HepG2 (cell line): ENCODE data around the gene MRPL10. TPM values are rescaled to one million over a fixed set of nuclear protein-coding genes. Genes with fewer than 3 reads are reported as not detected.

ENCODE experiments used
- BCL6 ChIP-seq: IDR thresholded peaks from 2 replicates; pipeline ENCODE4 v1.6.1; 2016; ENCODE audit warnings: missing genetic modification reagents, missing compliant biosample characterization
- FOXA1 ChIP-seq, 2 experiments: fragments of 450-650 bp in 1 of 2; sonication (generic) in 1 of 2; formaldehyde crosslinking in 1 of 2; IDR thresholded peaks; 2 replicates each; pipeline versions ENCODE4 v1.4.0 to v1.6.1; 2016 to 2020; ENCODE audit warnings: missing genetic modification reagents in 1 of 2
- KLF16 ChIP-seq, 2 experiments: sonication (generic) in 1 of 2; formaldehyde crosslinking in 1 of 2; IDR thresholded peaks; 2 replicates each; pipeline versions ENCODE4 v1.6.1 to v1.8.0; 2016 to 2023; ENCODE audit warnings: missing genetic modification reagents in 2 of 2, missing compliant biosample characterization in 1 of 2
- LCORL ChIP-seq, 2 experiments: fragments of 450-650 bp in 1 of 2; sonication (generic) in 1 of 2; formaldehyde crosslinking in 1 of 2; IDR thresholded peaks; 2 replicates each; pipeline versions ENCODE4 v1.5.0 to v1.6.1; 2017 to 2020; ENCODE audit warnings: antibody characterized with exemption in 1 of 2, missing genetic modification reagents in 1 of 2
- NFE2 ChIP-seq: sonication (generic); formaldehyde crosslinking; IDR thresholded peaks from 2 replicates; pipeline ENCODE4 v1.4.0; 2020; ENCODE audit warnings: missing genetic modification reagents
- NRL ChIP-seq: sonication (generic); formaldehyde crosslinking; IDR thresholded peaks from 2 replicates; pipeline ENCODE4 v1.5.0; 2020; ENCODE audit warnings: missing genetic modification reagents, mild to moderate bottlenecking, moderate library complexity, borderline replicate concordance
- POLR2G ChIP-seq: fragments of 200-400 bp; formaldehyde crosslinking; IDR thresholded peaks from 2 replicates; pipeline ENCODE4 v1.6.1; 2018; ENCODE audit warnings: mild to moderate bottlenecking, low read depth, low read length, moderate library complexity
- SCMH1 ChIP-seq: sonication (generic); formaldehyde crosslinking; IDR thresholded peaks from 2 replicates; pipeline ENCODE4 v1.9.0; 2021; ENCODE audit warnings: missing genetic modification reagents, mild to moderate bottlenecking, borderline replicate concordance
- SETDB1 ChIP-seq: sonication (generic); formaldehyde crosslinking; IDR thresholded peaks from 2 replicates; pipeline ENCODE4 v1.5.1; 2020; ENCODE audit warnings: missing genetic modification reagents, mild to moderate bottlenecking, borderline replicate concordance
- SIX1 ChIP-seq: sonication (generic); formaldehyde crosslinking; IDR thresholded peaks from 2 replicates; pipeline ENCODE4 v1.4.0; 2020; ENCODE audit warnings: missing genetic modification reagents, borderline replicate concordance
- SSRP1 ChIP-seq: IDR thresholded peaks from 2 replicates; pipeline ENCODE4 v1.6.1; 2016; ENCODE audit warnings: control low read depth
- TOE1 ChIP-seq: sonication (generic); formaldehyde crosslinking; IDR thresholded peaks from 2 replicates; pipeline ENCODE4 v1.4.0; 2020; ENCODE audit warnings: mild to moderate bottlenecking, missing genetic modification reagents
- WIZ ChIP-seq: sonication (generic); formaldehyde crosslinking; IDR thresholded peaks from 2 replicates; pipeline ENCODE4 v1.5.1; 2020; ENCODE audit warnings: mild to moderate bottlenecking, missing genetic modification reagents
- ZFP62 ChIP-seq: sonication (generic); formaldehyde crosslinking; IDR thresholded peaks from 2 replicates; pipeline ENCODE4 v1.4.0; 2020; ENCODE audit warnings: missing genetic modification reagents
- ZIK1 ChIP-seq: sonication (generic); formaldehyde crosslinking; IDR thresholded peaks from 2 replicates; pipeline ENCODE4 v1.5.0; 2020; ENCODE audit warnings: mild to moderate bottlenecking, low read depth, missing genetic modification reagents, borderline replicate concordance
- ZMYM3 ChIP-seq: sonication (generic); formaldehyde crosslinking; IDR thresholded peaks from 2 replicates; pipeline ENCODE4 v1.5.1; 2020; ENCODE audit warnings: mild to moderate bottlenecking, missing genetic modification reagents
- ZNF143 ChIP-seq: sonication (generic); formaldehyde crosslinking; IDR thresholded peaks from 2 replicates; pipeline ENCODE4 v1.4.0; 2020; ENCODE audit warnings: missing genetic modification reagents
- ZNF292 ChIP-seq: sonication (generic); formaldehyde crosslinking; IDR thresholded peaks from 2 replicates; pipeline ENCODE4 v1.8.1; 2022; ENCODE audit warnings: mild to moderate bottlenecking, low read depth, missing genetic modification reagents, borderline replicate concordance
- ZNF296 ChIP-seq: sonication (generic); formaldehyde crosslinking; conservative IDR thresholded peaks from 2 replicates; pipeline ENCODE4 v1.5.0; 2020; ENCODE audit warnings: mild to moderate bottlenecking, missing genetic modification reagents
- ZNF333 ChIP-seq: sonication (generic); formaldehyde crosslinking; IDR thresholded peaks from 2 replicates; pipeline ENCODE4 v1.4.0; 2020; ENCODE audit warnings: mild to moderate bottlenecking, missing genetic modification reagents, borderline replicate concordance
- ZNF335 ChIP-seq: sonication (generic); formaldehyde crosslinking; IDR thresholded peaks from 2 replicates; pipeline ENCODE4 v1.4.0; 2020; ENCODE audit warnings: missing genetic modification reagents
- ZNF367 ChIP-seq: sonication (generic); formaldehyde crosslinking; IDR thresholded peaks from 2 replicates; pipeline ENCODE4 v1.4.0; 2020; ENCODE audit warnings: missing genetic modification reagents, borderline replicate concordance
- ZNF629 ChIP-seq: sonication (generic); formaldehyde crosslinking; conservative IDR thresholded peaks from 2 replicates; pipeline ENCODE4 v1.5.0; 2020; ENCODE audit warnings: missing genetic modification reagents
- ZNF773 ChIP-seq: sonication (generic); formaldehyde crosslinking; IDR thresholded peaks from 2 replicates; pipeline ENCODE4 v1.4.0; 2020; ENCODE audit warnings: missing genetic modification reagents, borderline replicate concordance
- ZNF878 ChIP-seq: sonication (generic); formaldehyde crosslinking; IDR thresholded peaks from 2 replicates; pipeline ENCODE4 v1.8.1; 2023; ENCODE audit warnings: mild to moderate bottlenecking, missing genetic modification reagents, moderate library complexity
- polyA plus RNA-seq, 8 experiments: library from polyadenylated mRNA; depleted of rRNA in 3 of 8; stranded (reverse) in 7 of 8; unstranded in 1 of 8; fragments of >200 nt; fragmentation: Illumina TruSeq in 4 of 8; extraction: Trizol in 4 of 8; gene quantifications; 2 replicates each; pipeline versions ENCODE4 v1.2.1 to v1.2.3, GENCODE V29; 2011 to 2016; ENCODE audit warnings: low read depth in 4 of 8, missing spikeins in 1 of 8, mixed read lengths in 1 of 8; ENCODE audit not compliant: insufficient read depth in 1 of 8
- total RNA-seq, 5 experiments: library from RNA; depleted of rRNA; stranded (reverse); fragments of >200 nt; fragmentation: Illumina TruSeq; extraction: Trizol; gene quantifications; 2 replicates each; pipeline ENCODE4 v1.2.3, GENCODE V29; 2016; ENCODE audit warnings: low read depth in 1 of 5
- TF ChIP-seq, protein P1 (sequence below): sonication (generic); formaldehyde crosslinking; IDR thresholded peaks from 2 replicates; pipeline ENCODE4 v1.4.0; 2020; ENCODE audit warnings: missing genetic modification reagents, borderline replicate concordance
- TF ChIP-seq, protein P2 (sequence below): sonication (generic); formaldehyde crosslinking; IDR thresholded peaks from 2 replicates; pipeline ENCODE4 v1.5.0; 2020; ENCODE audit warnings: missing genetic modification reagents
- TF ChIP-seq, protein P3 (sequence below): sonication (generic); formaldehyde crosslinking; IDR thresholded peaks from 2 replicates; pipeline ENCODE4 v1.5.0; 2020; ENCODE audit warnings: mild to moderate bottlenecking, low read depth, missing genetic modification reagents, borderline replicate concordance
- TF ChIP-seq, protein P4 (sequence below): sonication (generic); formaldehyde crosslinking; IDR thresholded peaks from 2 replicates; pipeline ENCODE4 v1.4.0; 2020; ENCODE audit warnings: missing genetic modification reagents

The MRPL10 gene
- total and polyA plus RNA-seq, 2 of the 13 experiments (the other 11 are each of a cell fraction or from before 2014, with no cell fraction given), result 56.7 to 149 TPM

DNA sequence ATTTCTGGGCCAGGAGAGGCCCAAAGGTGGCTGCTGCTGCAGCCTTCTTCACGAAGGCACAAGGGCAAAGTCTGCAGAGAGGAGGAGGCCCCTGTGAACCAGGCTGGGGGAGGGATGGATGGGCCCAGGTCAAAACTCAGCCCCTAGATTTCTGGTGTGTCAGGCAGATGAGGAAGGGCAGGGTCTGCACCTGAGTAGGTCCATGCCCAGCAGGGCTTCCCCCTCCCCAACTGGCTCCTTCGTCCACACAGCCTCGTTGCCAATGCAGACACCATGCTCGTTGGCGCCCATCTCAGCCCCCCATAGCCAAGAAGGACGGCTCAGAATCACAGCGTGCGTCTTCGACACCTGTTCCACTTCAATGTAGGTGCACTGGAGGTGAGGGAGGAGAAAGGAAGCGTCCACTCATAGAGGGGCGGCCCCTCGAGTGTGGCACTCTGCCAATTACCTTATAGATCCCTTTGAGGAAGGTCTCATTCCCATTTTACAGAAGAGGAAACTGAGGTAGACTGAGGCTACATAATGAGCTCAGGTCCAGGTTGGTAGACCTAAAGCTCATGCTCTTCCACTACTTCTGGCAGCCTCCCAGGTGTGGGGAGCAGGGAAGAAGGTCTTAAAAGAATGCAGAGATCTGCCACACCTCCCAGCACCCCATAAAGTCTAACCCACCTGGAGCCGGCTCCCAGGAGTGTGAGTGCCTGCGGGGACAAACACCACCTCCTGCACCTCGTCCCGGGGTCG, 8.8 kb upstream of the MRPL10 start (continued):
- no peak for TF ChIP-seq ZNF773 (CRISPR knock-in tag)
- no peak for TF ChIP-seq NFE2 (CRISPR knock-in tag)
- TF ChIP-seq NRL, result no peak; the same call in 1 of the 2 replicates
- TF ChIP-seq SETDB1 (CRISPR knock-in tag), result no peak
- peak; percentile 97 for TF ChIP-seq ZNF629 (CRISPR knock-in tag)
- TF ChIP-seq, protein P1, sequence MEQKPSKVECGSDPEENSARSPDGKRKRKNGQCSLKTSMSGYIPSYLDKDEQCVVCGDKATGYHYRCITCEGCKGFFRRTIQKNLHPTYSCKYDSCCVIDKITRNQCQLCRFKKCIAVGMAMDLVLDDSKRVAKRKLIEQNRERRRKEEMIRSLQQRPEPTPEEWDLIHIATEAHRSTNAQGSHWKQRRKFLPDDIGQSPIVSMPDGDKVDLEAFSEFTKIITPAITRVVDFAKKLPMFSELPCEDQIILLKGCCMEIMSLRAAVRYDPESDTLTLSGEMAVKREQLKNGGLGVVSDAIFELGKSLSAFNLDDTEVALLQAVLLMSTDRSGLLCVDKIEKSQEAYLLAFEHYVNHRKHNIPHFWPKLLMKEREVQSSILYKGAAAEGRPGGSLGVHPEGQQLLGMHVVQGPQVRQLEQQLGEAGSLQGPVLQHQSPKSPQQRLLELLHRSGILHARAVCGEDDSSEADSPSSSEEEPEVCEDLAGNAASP (CRISPR knock-in tag), result no peak
- no peak for TF ChIP-seq SIX1
- TF ChIP-seq, protein P2, sequence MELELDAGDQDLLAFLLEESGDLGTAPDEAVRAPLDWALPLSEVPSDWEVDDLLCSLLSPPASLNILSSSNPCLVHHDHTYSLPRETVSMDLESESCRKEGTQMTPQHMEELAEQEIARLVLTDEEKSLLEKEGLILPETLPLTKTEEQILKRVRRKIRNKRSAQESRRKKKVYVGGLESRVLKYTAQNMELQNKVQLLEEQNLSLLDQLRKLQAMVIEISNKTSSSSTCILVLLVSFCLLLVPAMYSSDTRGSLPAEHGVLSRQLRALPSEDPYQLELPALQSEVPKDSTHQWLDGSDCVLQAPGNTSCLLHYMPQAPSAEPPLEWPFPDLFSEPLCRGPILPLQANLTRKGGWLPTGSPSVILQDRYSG (CRISPR knock-in tag), result no peak
- TF ChIP-seq, protein P3, sequence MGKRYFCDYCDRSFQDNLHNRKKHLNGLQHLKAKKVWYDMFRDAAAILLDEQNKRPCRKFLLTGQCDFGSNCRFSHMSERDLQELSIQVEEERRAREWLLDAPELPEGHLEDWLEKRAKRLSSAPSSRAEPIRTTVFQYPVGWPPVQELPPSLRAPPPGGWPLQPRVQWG (CRISPR knock-in tag), result no peak
- TF ChIP-seq ZFP62 (CRISPR knock-in tag), result no peak
- no peak for TF ChIP-seq LCORL (IDR thresholded peaks at IDR 0.05)
- TF ChIP-seq LCORL (CRISPR knock-in tag; IDR thresholded peaks at IDR 0.05), result no peak
- no peak for TF ChIP-seq KLF16 (CRISPR knock-in tag; IDR thresholded peaks at IDR 0.05)
- TF ChIP-seq ZNF333 (CRISPR knock-in tag), result no peak
- TF ChIP-seq ZNF335 (CRISPR knock-in tag), result no peak
- no peak for TF ChIP-seq SCMH1 (CRISPR knock-in tag)
- TF ChIP-seq BCL6 (CRISPR knock-in tag), result no peak
- TF ChIP-seq ZNF878 (CRISPR knock-in tag), result no peak
- no peak for TF ChIP-seq ZIK1
- 0 out of 2 replicates have a peak, but pooled peaks have one; percentile 8 for TF ChIP-seq ZNF296 (CRISPR knock-in tag)
- TF ChIP-seq, protein P4, sequence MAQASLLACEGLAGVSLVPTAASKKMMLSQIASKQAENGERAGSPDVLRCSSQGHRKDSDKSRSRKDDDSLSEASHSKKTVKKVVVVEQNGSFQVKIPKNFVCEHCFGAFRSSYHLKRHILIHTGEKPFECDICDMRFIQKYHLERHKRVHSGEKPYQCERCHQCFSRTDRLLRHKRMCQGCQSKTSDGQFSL, result no peak
- no peak for TF ChIP-seq TOE1
- TF ChIP-seq SSRP1, result no peak
- peak; percentile 95 for TF ChIP-seq ZMYM3 (CRISPR knock-in tag)
- no peak for TF ChIP-seq POLR2G
- TF ChIP-seq WIZ (CRISPR knock-in tag), result no peak
- no peak for TF ChIP-seq ZNF292 (CRISPR knock-in tag)
- TF ChIP-seq ZNF143 (CRISPR knock-in tag), result no peak
- TF ChIP-seq ZNF367, result no peak
- no peak for TF ChIP-seq FOXA1 (IDR thresholded peaks at IDR 0.05)
- no peak for TF ChIP-seq FOXA1 (CRISPR knock-in tag; IDR thresholded peaks at IDR 0.05)
